A172 (cell line): ENCODE results near the gene MAGI2. TPM values are rescaled to one million over a fixed set of nuclear protein-coding genes. Genes with fewer than 3 reads are reported as not detected.
A peak's percentile ranks its signal among the peaks of the same experiment; 100 is the strongest.
"Not testable (repeated sequence)": the region's sequence is repeated elsewhere in the genome, so short reads cannot be mapped to it uniquely, and the experiment has no call there.

Experiments used
- DNase-seq: peaks from one replicate; pipeline ENCODE4 v3.0.0-alpha.2; 2015; ENCODE audit warnings: low spot score
- total RNA-seq: library from RNA; depleted of rRNA; stranded (reverse); fragments of >200 nt; shearing (Covaris generic); gene quantifications from 2 replicates; pipeline ENCODE4 v1.2.3, GENCODE V29; 2014

The MAGI2 gene
- total RNA-seq, 1 experiment from 2014 or later: 1.5 TPM

GRCh38 chr7:78363866-78364265 lies 1089.6 kb downstream of the MAGI2 start:
- DNase-seq: peak; percentile 6

- DNase-seq: no peak
These were observed 1093.6 kb downstream of the MAGI2 start for GRCh38 chr7:78359836-78360235.

GRCh38 chr7:78357709-78358108 lies 1095.8 kb downstream of the MAGI2 start:
- DNase-seq: no peak

DNA sequence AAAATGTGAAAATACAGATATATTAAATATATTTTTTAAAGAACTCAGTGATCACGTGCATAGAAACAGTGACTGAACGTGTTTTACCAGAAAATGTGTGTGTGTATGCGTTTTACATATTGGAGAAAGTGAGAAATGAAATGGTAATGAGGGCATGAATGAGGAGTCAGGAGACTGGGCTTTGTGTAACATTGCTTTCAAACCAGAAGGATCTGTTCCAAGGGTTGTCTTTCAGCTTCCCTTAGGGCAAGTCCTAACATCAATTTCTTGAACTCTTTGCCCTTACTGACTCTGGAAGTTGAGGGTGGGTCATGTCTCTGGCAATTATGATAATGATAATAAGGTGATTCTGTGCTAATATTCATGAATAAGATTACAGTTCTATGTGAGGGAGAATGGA lies 1097.6 kb downstream of the MAGI2 start:
- DNase-seq: no peak

DNA sequence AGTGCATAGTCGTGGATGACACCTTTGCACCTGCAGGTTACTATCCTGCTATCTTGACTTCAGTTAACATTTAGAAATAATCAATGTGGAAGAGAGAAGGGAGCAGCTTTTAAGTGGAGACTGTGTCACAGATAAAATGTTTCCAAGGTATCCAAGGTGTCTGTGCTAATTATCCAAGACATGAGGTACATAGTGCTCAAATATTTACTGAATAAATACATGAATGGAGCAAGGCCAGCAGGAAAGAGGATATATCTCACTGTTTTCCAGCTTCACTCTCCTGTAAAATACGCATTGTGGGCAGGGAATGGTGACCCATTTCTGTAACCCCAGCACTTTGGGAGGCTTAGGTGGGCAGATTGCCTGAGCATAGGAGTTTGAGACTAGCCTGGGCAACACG lies 1102.5 kb downstream of the MAGI2 start:
- DNase-seq: no peak

DNA sequence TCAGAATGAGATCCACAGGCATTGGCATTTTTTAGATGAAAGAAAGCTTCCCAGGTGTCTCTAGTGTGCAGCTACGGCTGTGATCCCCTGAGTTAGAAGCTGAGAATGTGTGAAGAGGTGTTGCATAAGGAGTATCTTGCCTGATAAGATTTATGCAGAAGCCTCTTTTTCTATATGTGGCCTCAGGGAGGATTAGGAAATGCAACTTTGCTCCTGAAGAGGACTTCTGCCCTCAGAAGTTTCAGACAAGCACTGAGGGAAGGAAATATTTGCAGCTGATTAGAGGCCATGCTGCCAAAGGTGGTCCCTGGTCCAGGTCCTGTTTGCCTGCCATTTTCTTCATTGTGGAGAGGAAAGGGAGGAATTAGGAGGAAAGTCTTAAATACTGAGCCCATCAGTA lies 1103.1 kb downstream of the MAGI2 start:
- no peak for DNase-seq

DNA sequence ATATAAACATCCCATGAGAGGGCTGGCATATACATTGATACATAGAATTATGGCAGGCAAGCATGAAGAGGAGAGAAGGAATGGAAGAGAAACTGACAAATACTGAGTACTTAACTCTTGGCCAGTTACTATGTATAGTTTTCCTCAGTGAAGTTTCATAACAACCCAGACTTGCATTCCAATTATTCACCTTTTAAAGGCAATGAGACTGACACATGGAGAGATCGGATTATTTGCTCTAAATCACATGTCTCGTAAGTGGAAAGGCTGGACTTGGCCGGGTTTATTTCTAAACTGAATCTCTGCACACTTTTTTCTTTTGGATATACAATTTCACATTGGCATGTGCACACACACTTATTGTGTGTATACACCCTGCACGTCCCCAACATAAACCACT lies 1106.6 kb downstream of the MAGI2 start:
- no peak for DNase-seq

DNA sequence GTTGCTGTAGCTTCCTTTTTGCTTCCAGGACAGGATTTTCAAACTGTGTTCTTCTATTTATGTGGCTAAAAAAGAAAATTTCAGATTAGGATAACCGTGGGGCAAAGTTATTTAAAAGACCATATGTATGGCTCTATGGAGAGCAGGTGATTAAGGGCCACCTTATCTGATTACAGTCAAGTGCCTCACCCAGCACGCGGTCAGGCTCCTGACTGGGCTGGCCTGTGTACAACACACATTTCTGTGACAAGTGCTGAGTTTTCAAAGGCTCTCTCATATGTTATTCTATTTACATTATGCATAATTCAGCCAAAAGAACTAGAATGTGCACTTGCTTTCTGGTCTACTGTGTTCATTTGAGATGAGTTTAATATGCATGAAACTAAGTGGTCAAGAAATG lies 1107.5 kb downstream of the MAGI2 start:
- DNase-seq: no peak

GRCh38 chr7:78345293-78345911 lies 1108.1 kb downstream of the MAGI2 start:
- DNase-seq: no peak

DNA sequence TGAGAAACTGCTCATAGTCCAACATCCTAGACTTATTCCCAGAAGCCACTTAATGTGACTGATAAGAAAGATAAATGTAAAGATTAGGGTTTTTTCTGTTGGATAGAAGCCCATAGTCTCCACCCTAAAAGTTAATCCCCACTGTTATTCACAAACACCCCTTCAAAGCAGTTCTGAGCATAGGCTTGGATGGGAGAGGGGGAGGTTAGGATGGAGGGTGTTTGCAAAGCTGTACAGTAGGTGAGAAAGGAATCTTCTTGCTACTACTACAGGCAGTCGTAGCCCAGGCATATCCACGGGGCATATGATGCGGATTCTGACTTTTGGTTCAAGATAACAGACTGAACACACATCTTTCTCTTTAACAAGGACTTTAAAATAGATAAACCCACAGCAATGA lies 1119.0 kb downstream of the MAGI2 start:
- no peak for DNase-seq

DNA sequence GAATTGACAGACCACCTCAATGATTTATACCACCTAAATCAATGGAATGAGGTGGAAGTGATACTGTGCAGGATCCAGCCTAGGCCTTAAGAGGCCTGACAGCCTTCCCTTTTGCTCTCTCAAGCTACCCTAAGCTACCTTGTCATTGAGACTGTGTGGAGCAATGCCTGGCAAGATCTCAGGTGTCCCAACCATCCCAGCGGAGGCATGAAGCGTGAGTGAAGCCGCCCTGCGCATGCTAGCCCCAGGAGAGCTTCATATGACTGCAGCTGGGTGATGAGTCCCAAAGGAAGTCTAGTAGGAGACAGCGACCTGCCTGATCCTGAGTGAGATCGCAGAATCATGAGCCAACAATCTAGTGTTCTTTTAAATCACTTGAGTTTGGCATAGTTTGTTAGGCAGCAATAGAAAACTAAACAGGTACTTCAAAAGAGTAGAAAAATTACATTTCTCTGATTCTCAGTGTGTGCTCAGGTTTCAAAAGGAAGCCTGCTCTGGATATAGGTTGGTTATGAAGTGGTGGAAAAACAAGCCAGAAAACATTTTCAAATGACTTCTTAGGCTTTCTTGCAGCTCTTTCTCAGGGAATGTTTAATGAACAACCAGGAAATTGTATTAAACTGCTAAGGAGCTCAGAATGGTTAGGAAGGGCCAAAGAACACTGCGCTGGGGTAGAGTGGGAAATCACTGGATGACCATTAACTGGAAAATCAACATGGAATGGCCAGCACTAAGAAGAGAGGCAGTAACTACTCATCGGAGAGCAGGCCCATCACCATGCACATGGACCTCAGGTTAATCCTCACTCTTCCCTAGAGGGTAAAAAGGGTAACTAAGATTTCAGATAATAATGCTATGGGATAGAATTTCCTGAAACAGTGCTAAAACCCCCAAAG lies 1119.7 kb downstream of the MAGI2 start:
- DNase-seq: no peak

- no peak for DNase-seq
These were observed 1124.3 kb downstream of the MAGI2 start for GRCh38 chr7:78329001-78329655.

DNA sequence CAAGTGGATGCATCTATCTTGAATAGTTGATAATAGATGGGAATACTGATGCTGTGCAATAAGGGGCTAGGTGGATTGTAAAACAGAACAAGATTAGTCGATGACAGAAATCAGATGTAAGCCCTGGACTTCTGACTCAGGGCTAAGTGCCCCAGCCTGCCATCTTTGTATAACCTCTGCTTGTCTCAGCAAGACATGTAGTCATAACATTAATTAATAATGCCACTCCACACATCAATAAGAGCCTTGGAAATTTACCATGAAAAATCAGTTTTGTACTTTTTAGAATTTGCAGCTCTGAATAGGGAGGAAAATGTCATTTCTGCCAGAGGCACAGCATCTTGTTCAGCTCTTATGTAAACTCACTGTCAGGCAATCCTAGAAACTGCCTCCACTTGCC lies 1125.7 kb downstream of the MAGI2 start:
- no peak for DNase-seq

DNA sequence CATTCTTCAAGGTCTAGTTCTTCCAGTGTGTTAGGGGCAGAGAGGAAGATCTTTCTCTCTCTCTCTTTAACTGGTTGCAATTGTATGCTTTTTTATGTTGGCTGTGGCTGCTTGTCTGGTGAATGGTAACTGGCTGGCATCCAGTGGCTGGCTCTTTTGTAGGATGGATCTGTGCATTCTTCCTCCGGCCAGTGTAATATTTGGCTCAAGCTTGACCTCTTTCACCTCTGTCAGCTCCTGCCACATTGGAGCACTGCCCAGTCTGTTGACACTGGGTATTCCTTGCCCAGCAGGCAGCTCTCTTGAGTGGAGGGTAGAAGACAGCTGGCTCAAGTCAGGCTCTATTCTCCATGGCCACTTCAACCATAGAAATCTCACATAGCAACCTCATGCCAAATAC lies 1126.6 kb downstream of the MAGI2 start:
- peak; percentile 21 for DNase-seq

- peak; percentile 77 for DNase-seq
These were observed 1127.3 kb downstream of the MAGI2 start for GRCh38 chr7:78326189-78326588.

DNA sequence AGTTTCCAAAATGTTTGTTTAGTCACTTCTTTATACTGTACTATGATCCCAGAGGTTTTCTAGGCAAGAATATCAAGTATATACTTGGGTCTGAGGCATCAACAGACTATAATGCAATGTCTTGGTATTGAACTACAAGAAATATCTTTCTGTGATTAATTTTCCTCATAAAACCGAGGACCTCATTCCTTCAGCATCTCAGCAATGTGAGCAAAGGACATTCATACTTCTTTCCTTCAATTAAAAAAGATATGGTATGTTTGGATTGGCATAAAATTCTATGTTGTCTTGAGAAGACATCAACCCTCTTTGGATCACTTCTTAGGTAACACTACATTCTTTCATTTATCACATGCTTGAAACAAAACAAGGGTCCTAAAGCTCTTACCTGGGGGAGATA lies 1130.3 kb downstream of the MAGI2 start:
- DNase-seq: no peak

- DNase-seq: not testable (repeated sequence)
These were observed 1131.2 kb downstream of the MAGI2 start for GRCh38 chr7:78322231-78322630.

DNA sequence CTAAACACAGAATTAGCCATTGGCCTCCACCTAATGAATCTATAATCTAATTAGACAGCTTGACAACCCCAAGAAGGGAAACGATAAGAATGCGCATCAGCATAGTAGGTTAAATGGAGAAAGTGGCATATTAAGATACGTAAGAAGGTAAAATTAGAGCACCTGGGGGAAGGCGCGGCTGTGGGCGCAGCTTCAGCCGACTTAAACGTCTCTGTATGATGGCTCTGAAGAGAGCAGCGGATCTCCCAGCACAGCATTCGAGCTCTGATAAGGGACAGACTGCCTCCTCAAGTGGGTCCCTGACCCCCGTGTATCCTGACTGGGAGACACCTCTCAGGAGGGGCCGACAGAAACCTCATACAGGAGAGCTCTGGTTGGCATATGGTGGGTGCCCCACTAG lies 1136.1 kb downstream of the MAGI2 start:
- DNase-seq: no peak

- no peak for DNase-seq
These were observed 1137.4 kb downstream of the MAGI2 start for GRCh38 chr7:78316110-78316509.

DNA sequence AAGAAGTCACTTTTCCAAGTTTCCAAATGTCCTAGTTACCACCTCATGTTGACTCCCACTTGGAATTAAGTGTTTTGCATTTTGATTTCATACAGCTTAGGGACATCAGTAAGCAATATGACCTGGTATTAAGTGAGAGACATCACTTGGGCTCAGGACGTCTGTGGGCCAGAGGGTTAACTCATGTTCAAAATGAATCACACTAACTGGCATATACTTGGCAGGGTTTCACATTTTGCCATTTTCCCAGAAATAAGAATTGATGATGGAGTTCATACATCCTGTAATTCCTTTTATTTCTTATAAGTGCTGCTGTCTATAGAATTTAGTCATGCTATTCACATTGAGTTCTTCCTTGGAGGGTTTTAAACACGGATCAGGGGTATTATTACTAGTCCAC lies 1138.3 kb downstream of the MAGI2 start:
- no peak for DNase-seq

- no peak for DNase-seq
These were observed 1142.3 kb downstream of the MAGI2 start for GRCh38 chr7:78311181-78311580.

GRCh38 chr7:78307892-78308291 lies 1145.6 kb downstream of the MAGI2 start:
- no peak for DNase-seq

GRCh38 chr7:78306634-78307033 lies 1146.8 kb downstream of the MAGI2 start:
- DNase-seq: no peak
